Stimulated activated memory B cell treated with anti-CD40 and anti-IgM and Interleukin-4, amounts not matched to agents 10 μg/mL and 1 μg/mL and 100 μg/mL, for 72 hours (primary cell): ENCODE results near the gene ADAMTSL2.
A peak's percentile ranks its signal among the peaks of the same experiment; 100 is the strongest.
"Not testable (repeated sequence)": the region's sequence is repeated elsewhere in the genome, so short reads cannot be mapped to it uniquely, and the experiment has no call there.

ENCODE experiments used
- ATAC-seq: fragments of 150-1000 bp; cut with Tn5 transposase; 2 replicates; pipeline ENCODE4 v1.10.0; 2021
- H3K27ac Mint-ChIP-seq: one replicate; pipeline ENCODE4 v1.8.0; 2022; ENCODE audit warnings: mild to moderate bottlenecking, mixed read lengths
- H3K27me3 Mint-ChIP-seq: one replicate; pipeline ENCODE4 v1.8.0; 2022; ENCODE audit warnings: mixed read lengths
- H3K36me3 Mint-ChIP-seq: one replicate; pipeline ENCODE4 v1.8.0; 2022; ENCODE audit warnings: mixed read lengths
- H3K4me1 Mint-ChIP-seq: one replicate; pipeline ENCODE4 v1.8.0; 2022; ENCODE audit warnings: mixed read lengths
- H3K4me3 Mint-ChIP-seq: one replicate; pipeline ENCODE4 v1.8.0; 2022; ENCODE audit warnings: mild to moderate bottlenecking, moderate library complexity, mixed read lengths
- H3K9me3 Mint-ChIP-seq: one replicate; pipeline ENCODE4 v1.8.0; 2022; ENCODE audit warnings: mixed read lengths

The ADAMTSL2 gene

GRCh38 chr9:133547116-133547515 is 12.6 kb downstream of the ADAMTSL2 start:
- Mint-ChIP-seq H3K27me3 (peaks cover 62% of the 10 kb centered on the region), H3K36me3 (no peaks in the 10 kb centered on the region), H3K9me3 (no peaks in the 10 kb centered on the region), H3K27ac (no peak overlapping the region), H3K4me1 (no peaks in the 10 kb centered on the region), H3K4me3 (no peak overlapping the region)
- no peak for ATAC-seq

GRCh38 chr9:133551446-133551845 is 16.9 kb downstream of the ADAMTSL2 start:
- Mint-ChIP-seq H3K27ac (no peak overlapping the region), H3K9me3 (no peaks in the 10 kb centered on the region), H3K36me3 (no peaks in the 10 kb centered on the region), H3K4me3 (no peak overlapping the region), H3K27me3 (peaks cover 72% of the 10 kb centered on the region), H3K4me1 (no peaks in the 10 kb centered on the region)
- ATAC-seq = no peak

GRCh38 chr9:133552236-133552635 is 17.7 kb downstream of the ADAMTSL2 start:
- Mint-ChIP-seq H3K9me3 (no peaks in the 10 kb centered on the region), H3K4me3 (no peak overlapping the region), H3K36me3 (no peaks in the 10 kb centered on the region), H3K4me1 (no peaks in the 10 kb centered on the region), H3K27me3 (peaks cover 70% of the 10 kb centered on the region), H3K27ac (no peak overlapping the region)
- ATAC-seq = no peak

- no peak overlapping the region for H3K4me3 Mint-ChIP-seq
- peaks cover 9% of the 10 kb centered on the region for H3K4me1 Mint-ChIP-seq
- peaks cover 70% of the 10 kb centered on the region for H3K27me3 Mint-ChIP-seq
- no peaks in the 10 kb centered on the region for H3K9me3 Mint-ChIP-seq
- H3K27ac Mint-ChIP-seq = no peak overlapping the region
- H3K36me3 Mint-ChIP-seq = no peaks in the 10 kb centered on the region
- no peak for ATAC-seq
These were observed 18.6 kb downstream of the ADAMTSL2 start for GRCh38 chr9:133553123-133553522.

GRCh38 chr9:133553973-133554713 is 19.6 kb downstream of the ADAMTSL2 start:
- H3K27me3 Mint-ChIP-seq = peaks cover 75% of the 10 kb centered on the region
- H3K4me1 Mint-ChIP-seq = peaks cover 18% of the 10 kb centered on the region
- no peaks in the 10 kb centered on the region for H3K36me3 Mint-ChIP-seq
- no peak overlapping the region for H3K27ac Mint-ChIP-seq
- H3K4me3 Mint-ChIP-seq = no peak overlapping the region
- no peaks in the 10 kb centered on the region for H3K9me3 Mint-ChIP-seq
- ATAC-seq = no peak

GRCh38 chr9:133554729-133555128 is 20.2 kb downstream of the ADAMTSL2 start:
- no peak overlapping the region for H3K4me3 Mint-ChIP-seq
- peaks cover 18% of the 10 kb centered on the region for H3K4me1 Mint-ChIP-seq
- no peaks in the 10 kb centered on the region for H3K36me3 Mint-ChIP-seq
- no peak overlapping the region for H3K27ac Mint-ChIP-seq
- H3K9me3 Mint-ChIP-seq = no peaks in the 10 kb centered on the region
- no peak for ATAC-seq
- H3K27me3 Mint-ChIP-seq = peaks cover 77% of the 10 kb centered on the region

GRCh38 chr9:133556354-133556753 is 21.9 kb downstream of the ADAMTSL2 start:
- Mint-ChIP-seq H3K27ac (no peak overlapping the region), H3K27me3 (peaks cover 76% of the 10 kb centered on the region), H3K9me3 (no peaks in the 10 kb centered on the region), H3K4me3 (no peak overlapping the region), H3K4me1 (peaks cover 18% of the 10 kb centered on the region), H3K36me3 (no peaks in the 10 kb centered on the region)
- ATAC-seq = no peak

- Mint-ChIP-seq H3K27me3 (peaks cover 74% of the 10 kb centered on the region), H3K9me3 (no peaks in the 10 kb centered on the region), H3K4me3 (no peak overlapping the region), H3K36me3 (no peaks in the 10 kb centered on the region), H3K4me1 (peaks cover 18% of the 10 kb centered on the region), H3K27ac (peak overlapping the region; percentile 73)
- ATAC-seq = no peak
These were observed 23.1 kb downstream of the ADAMTSL2 start for GRCh38 chr9:133557581-133557980.

- peak overlapping the region; percentile 73 for H3K27ac Mint-ChIP-seq
- peak overlapping the region; percentile 61 for H3K4me3 Mint-ChIP-seq
- peak; percentile 65 for ATAC-seq
- H3K36me3 Mint-ChIP-seq = no peaks in the 10 kb centered on the region
- peaks cover 22% of the 10 kb centered on the region for H3K4me1 Mint-ChIP-seq
- H3K9me3 Mint-ChIP-seq = peaks cover under 1% of the 10 kb centered on the region
- H3K27me3 Mint-ChIP-seq = peaks cover 71% of the 10 kb centered on the region
These were observed 24.0 kb downstream of the ADAMTSL2 start for GRCh38 chr9:133558191-133559126.

GRCh38 chr9:133560311-133560710 is 25.8 kb downstream of the ADAMTSL2 start:
- H3K36me3 Mint-ChIP-seq = no peaks in the 10 kb centered on the region
- no peak overlapping the region for H3K4me3 Mint-ChIP-seq
- ATAC-seq = no peak
- peaks cover 26% of the 10 kb centered on the region for H3K4me1 Mint-ChIP-seq
- H3K27me3 Mint-ChIP-seq = peaks cover 68% of the 10 kb centered on the region
- no peak overlapping the region for H3K27ac Mint-ChIP-seq
- H3K9me3 Mint-ChIP-seq = peaks cover 9% of the 10 kb centered on the region

GRCh38 chr9:133560944-133561343 is 26.4 kb downstream of the ADAMTSL2 start:
- Mint-ChIP-seq H3K4me3 (no peak overlapping the region), H3K27ac (no peak overlapping the region), H3K9me3 (peaks cover 9% of the 10 kb centered on the region), H3K36me3 (no peaks in the 10 kb centered on the region), H3K27me3 (peaks cover 61% of the 10 kb centered on the region), H3K4me1 (peaks cover 26% of the 10 kb centered on the region)
- no peak for ATAC-seq

GRCh38 chr9:133561976-133562554 is 27.6 kb downstream of the ADAMTSL2 start:
- ATAC-seq = no peak
- peaks cover 55% of the 10 kb centered on the region for H3K27me3 Mint-ChIP-seq
- no peak overlapping the region for H3K27ac Mint-ChIP-seq

GRCh38 chr9:133562611-133563290 is 28.2 kb downstream of the ADAMTSL2 start:
- no peak for ATAC-seq
- Mint-ChIP-seq H3K9me3 (peaks cover 9% of the 10 kb centered on the region), H3K27ac (no peak overlapping the region), H3K4me3 (no peak overlapping the region), H3K36me3 (no peaks in the 10 kb centered on the region), H3K27me3 (peaks cover 55% of the 10 kb centered on the region), H3K4me1 (peaks cover 21% of the 10 kb centered on the region)

More at GRCh38 chr9:133561976-133562554, 27.6 kb downstream of the ADAMTSL2 start:
- H3K4me3 Mint-ChIP-seq = no peak overlapping the region
- H3K36me3 Mint-ChIP-seq = no peaks in the 10 kb centered on the region
- peaks cover 26% of the 10 kb centered on the region for H3K4me1 Mint-ChIP-seq
- H3K9me3 Mint-ChIP-seq = peaks cover 9% of the 10 kb centered on the region

- no peak overlapping the region for H3K4me3 Mint-ChIP-seq
- H3K36me3 Mint-ChIP-seq = no peaks in the 10 kb centered on the region
- peaks cover 15% of the 10 kb centered on the region for H3K4me1 Mint-ChIP-seq
- peak overlapping the region; percentile 60 for H3K27ac Mint-ChIP-seq
- ATAC-seq = no peak
- peaks cover 9% of the 10 kb centered on the region for H3K9me3 Mint-ChIP-seq
- H3K27me3 Mint-ChIP-seq = peaks cover 55% of the 10 kb centered on the region
These were observed 28.8 kb downstream of the ADAMTSL2 start for GRCh38 chr9:133563291-133563796.

- Mint-ChIP-seq H3K4me1 (peaks cover 10% of the 10 kb centered on the region), H3K27ac (peak overlapping the region; percentile 60)
- H3K9me3 Mint-ChIP-seq = not testable (repeated sequence)
These were observed 29.3 kb downstream of the ADAMTSL2 start for GRCh38 chr9:133563814-133564213.

More at GRCh38 chr9:133563814-133564213, 29.3 kb downstream of the ADAMTSL2 start:
- not testable (repeated sequence) for H3K4me3 Mint-ChIP-seq, ATAC-seq, H3K36me3 Mint-ChIP-seq
- peaks cover 54% of the 10 kb centered on the region for H3K27me3 Mint-ChIP-seq
